Measurements from ENCODE around the gene NPTX2. TPM values are rescaled to one million over a fixed set of nuclear protein-coding genes. Genes with fewer than 3 reads are reported as not detected.

The NPTX2 gene
- total and polyA plus RNA-seq, 11 donors = 0.21 to 32.0 (median 4.5) TPM

- H3K4me1 ChIP-seq = no peaks in the 10 kb centered on the region
- H3K9me3 ChIP-seq = peaks cover 0 to 15% (median 0%) of the 10 kb centered on the region in 12 donors
- H3K4me3 ChIP-seq = no peak overlapping the region
- no peak for TF ChIP-seq POLR2A (IDR thresholded peaks at IDR 0.05)
- no peak for TF ChIP-seq CTCF (IDR thresholded peaks at IDR 0.05)
- H3K27ac ChIP-seq = no peak overlapping the region
- ATAC-seq = no peak
- intact Hi-C loops (cut with DNase I) = no loop called here
- no peak for DNase-seq
- no peaks in the 10 kb centered on the region for H3K36me3 ChIP-seq
- H3K27me3 ChIP-seq = peaks cover 0 to 8% (median 0%) of the 10 kb centered on the region in 9 donors
These were observed 32.3 kb upstream of the NPTX2 start for GRCh38 chr7:98584830-98585229.

- TF ChIP-seq CTCF (IDR thresholded peaks at IDR 0.05) = no peak
- no peak for TF ChIP-seq POLR2A (IDR thresholded peaks at IDR 0.05)
- no peaks in the 10 kb centered on the region for H3K4me1 ChIP-seq
- H3K27ac ChIP-seq = no peak overlapping the region
- 63 to 73% (median 66%) methylated on average over 7 of the region's 7 CpGs for WGBS, 4 donors
- no peak overlapping the region for H3K4me3 ChIP-seq
- peaks cover 0 to 14% (median 0%) of the 10 kb centered on the region in 9 donors for H3K27me3 ChIP-seq
- no peak for ATAC-seq
- no peaks in the 10 kb centered on the region for H3K36me3 ChIP-seq
- no peak for DNase-seq
- intact Hi-C loops (cut with DNase I) = no loop called here
- no peaks in the 10 kb centered on the region for H3K9me3 ChIP-seq
These were observed 25.2 kb upstream of the NPTX2 start for GRCh38 chr7:98591926-98592325.

- H3K9me3 ChIP-seq = no peaks in the 10 kb centered on the region
- H3K27ac ChIP-seq = no peak overlapping the region
- TF ChIP-seq POLR2A (IDR thresholded peaks at IDR 0.05) (no peak), CTCF (IDR thresholded peaks at IDR 0.05) (no peak)
- H3K4me1 ChIP-seq = no peaks in the 10 kb centered on the region
- no peak for ATAC-seq
- H3K36me3 ChIP-seq = no peaks in the 10 kb centered on the region
- DNase-seq = no peak
- 72 to 79% (median 74%) methylated on average over 4 of the region's 4 CpGs for WGBS, 4 donors
- H3K4me3 ChIP-seq = no peak overlapping the region
- peaks cover 0 to 14% (median 0%) of the 10 kb centered on the region in 9 donors for H3K27me3 ChIP-seq
- intact Hi-C loops (cut with DNase I) = no loop called here
These were observed 22.7 kb upstream of the NPTX2 start for GRCh38 chr7:98594348-98594747.

- WGBS, 4 donors = 58 to 61% (median 59%) methylated on average over 5 of the region's 5 CpGs
- H3K36me3 ChIP-seq = no peaks in the 10 kb centered on the region
- no peak for ATAC-seq
These were observed 22.3 kb upstream of the NPTX2 start for GRCh38 chr7:98594787-98595186.

More at GRCh38 chr7:98594787-98595186, 22.3 kb upstream of the NPTX2 start:
- intact Hi-C loops (cut with DNase I) = no loop called here
- TF ChIP-seq POLR2A (IDR thresholded peaks at IDR 0.05) (no peak), CTCF (IDR thresholded peaks at IDR 0.05) (no peak)
- Histone ChIP-seq H3K9me3 (no peaks in the 10 kb centered on the region), H3K27ac (no peak overlapping the region), H3K27me3 (peaks cover 0 to 14% (median 0%) of the 10 kb centered on the region in 9 donors), H3K4me1 (no peaks in the 10 kb centered on the region), H3K4me3 (no peak overlapping the region)
- DNase-seq = no peak

Measured in heart left ventricle (tissue), 16 donors.